Measurements from ENCODE around the gene HOXA6.

The HOXA6 gene

GRCh38 chr7:27152816-27153442 is 5.4 kb upstream of the HOXA6 start:
- peak overlapping the region; percentile 79 for H3K27ac ChIP-seq
- no peak for DNase-seq (ENCODE audit: low read depth, low spot score)

GRCh38 chr7:27151931-27152815 is 4.6 kb upstream of the HOXA6 start, which contains the start of gene HOXA3:
HOXA3 (minus strand) TSS chr7:27152583; CDS start chr7:27110640, 41,943 bp downstream.
- peak within 1 kb of the TSS; percentile 79 for H3K27ac ChIP-seq

GRCh38 chr7:27151341-27151930 is 3.9 kb upstream of the HOXA6 start:
- peak overlapping the region; percentile 79 for H3K27ac ChIP-seq
- DNase-seq (ENCODE audit: low read depth, low spot score), result no peak

More at GRCh38 chr7:27151931-27152815, 4.6 kb upstream of the HOXA6 start, which contains the start of gene HOXA3:
- DNase-seq (ENCODE audit: low read depth, low spot score), result no peak

- peak overlapping the region; percentile 79 for H3K27ac ChIP-seq
- no peak for DNase-seq (ENCODE audit: low read depth, low spot score)
Measured at GRCh38 chr7:27150568-27151340, 3.2 kb upstream of the HOXA6 start.

- DNase-seq (ENCODE audit: low read depth, low spot score), result no peak
- peak overlapping the region; percentile 79 for H3K27ac ChIP-seq
Measured at GRCh38 chr7:27149842-27150567, 2.4 kb upstream of the HOXA6 start.

GRCh38 chr7:27148756-27149641 is 1.4 kb upstream of the HOXA6 start:
- DNase-seq (ENCODE audit: low read depth, low spot score), result no peak
- peak overlapping the region; percentile 79 for H3K27ac ChIP-seq

GRCh38 chr7:27148031-27148755 is 619 bp upstream of the HOXA6 start:
- peak overlapping the region; percentile 79 for H3K27ac ChIP-seq
- DNase-seq (ENCODE audit: low read depth, low spot score), result no peak

DNA sequence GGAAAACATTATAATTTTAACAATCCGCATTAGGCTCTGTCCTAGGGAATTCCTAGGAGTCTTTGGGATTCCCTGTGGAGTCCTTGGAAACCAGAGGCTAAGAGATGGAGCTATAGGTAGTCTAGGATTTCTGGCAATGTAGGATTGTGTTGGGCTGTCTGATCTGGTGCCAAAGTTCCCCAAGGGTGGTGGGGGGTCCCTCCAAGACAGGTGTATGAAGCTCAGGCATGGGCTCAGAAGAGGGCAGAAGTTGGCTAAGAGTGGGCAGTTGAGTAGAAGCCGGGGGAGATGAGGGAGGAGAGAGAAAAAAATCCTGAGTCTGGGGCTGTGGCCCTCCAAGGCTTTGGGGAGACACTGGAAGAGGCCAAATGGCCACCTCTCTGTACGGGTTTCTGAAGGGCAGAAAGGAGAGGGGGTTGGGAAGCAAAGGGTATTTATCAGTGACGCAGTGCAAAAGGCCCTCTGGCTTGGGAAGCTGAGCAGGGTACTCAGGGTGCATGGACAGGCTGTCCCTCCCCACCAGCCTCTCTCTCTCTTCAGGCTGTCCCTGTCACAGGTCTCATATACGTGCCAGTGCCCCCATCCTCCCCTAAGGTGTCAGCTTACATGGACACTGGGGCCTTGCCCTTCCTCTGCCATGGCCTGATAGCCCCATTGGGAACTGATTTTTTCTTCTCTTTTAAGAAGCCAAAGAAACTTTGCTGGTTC is 929 bp downstream of the HOXA6 start:
- H3K27ac ChIP-seq, result peak overlapping the region; percentile 79
- no peak for DNase-seq (ENCODE audit: low read depth, low spot score)

DNA sequence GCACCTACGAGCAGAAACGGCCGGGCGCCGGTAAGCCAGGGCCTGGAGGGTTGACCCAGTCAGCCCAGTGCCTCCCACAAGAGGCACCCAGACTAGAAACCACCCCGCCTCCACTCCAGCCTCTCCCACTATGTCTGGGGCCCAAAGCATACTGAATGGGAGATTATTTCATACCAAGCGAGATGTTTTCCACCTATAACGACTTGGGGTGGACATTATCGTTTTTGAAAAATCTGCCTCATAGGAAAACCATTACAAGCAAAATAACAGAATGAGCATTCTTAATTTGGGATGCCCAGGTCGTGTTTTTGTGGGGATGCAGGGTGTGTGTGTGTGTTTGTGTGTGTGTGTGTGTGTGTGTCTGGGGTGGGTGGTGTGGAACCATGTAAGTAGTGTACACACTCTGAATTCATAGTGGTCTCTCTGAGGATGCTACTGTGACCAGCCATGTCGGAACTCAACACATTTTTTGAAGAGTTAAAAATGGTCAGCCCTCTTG is 1.6 kb downstream of the HOXA6 start:
- no peak overlapping the region for H3K27ac ChIP-seq
- no peak for DNase-seq (ENCODE audit: low read depth, low spot score)

GRCh38 chr7:27145165-27145913 is 2.2 kb downstream of the HOXA6 start:
- no peak for DNase-seq (ENCODE audit: low read depth, low spot score)
- peak overlapping the region; percentile 33 for H3K27ac ChIP-seq

DNA sequence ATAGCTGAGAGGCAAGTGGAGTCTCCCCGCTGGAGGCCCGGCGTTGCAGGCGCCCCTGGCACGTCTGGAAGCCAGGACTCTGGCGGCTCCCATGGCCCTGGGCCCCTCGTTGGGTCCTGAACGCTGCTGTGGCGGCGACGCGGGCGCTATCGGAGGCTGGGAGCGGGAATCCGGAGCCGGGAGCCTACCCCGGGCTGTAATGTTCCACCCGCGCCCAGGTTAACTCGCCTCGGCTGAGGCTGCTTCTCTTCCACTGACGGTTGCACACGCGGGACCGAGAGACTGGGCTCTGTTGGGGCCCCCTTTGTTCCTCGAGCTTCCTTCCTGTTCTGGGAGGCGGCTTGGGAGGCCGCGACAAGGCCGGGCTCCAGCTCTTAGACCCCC is 2.8 kb downstream of the HOXA6 start:
- no peak for DNase-seq (ENCODE audit: low read depth, low spot score)
- H3K27ac ChIP-seq, result peak overlapping the region; percentile 33

DNA sequence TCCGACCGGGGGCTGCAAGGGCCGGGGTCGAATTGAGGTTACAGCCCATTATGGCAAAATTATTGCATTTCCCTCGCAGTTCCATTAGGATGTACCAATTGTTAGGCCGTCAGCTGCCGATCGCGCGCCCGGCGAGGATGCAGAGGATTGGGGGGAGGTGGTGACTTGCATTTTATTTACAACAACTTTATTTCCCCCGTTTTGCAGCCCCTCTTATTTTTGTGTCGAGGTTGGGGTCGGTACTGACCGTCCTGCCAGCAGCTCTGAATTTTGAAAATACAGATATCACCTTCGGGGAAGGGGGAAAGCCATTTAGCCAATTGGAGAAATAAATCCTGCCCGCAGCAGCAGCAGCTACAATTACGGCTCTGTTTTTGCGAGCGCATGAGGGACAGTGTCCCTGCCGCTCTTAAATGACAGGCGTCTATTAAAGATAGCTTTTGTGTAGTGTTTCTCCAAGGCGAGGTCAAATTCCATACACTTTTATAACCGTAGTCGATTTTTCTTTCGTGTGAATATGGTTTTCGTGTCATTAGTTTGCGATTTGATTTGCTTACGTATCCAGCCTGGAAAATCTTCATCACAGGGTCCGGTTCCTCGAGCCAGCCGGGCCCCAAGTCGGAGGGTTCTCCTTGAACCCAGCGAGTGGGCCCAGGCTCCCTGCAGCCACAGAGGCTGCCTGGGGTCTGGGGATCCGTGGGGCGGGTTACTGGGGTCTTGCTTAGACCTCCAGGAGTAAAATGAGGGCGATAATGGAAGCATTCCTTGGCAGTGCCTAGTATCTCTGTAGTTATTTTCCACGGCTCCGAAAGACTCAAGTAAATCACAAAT is 3.4 kb downstream of the HOXA6 start:
- no peak for DNase-seq (ENCODE audit: low read depth, low spot score)
- H3K27ac ChIP-seq, result peak overlapping the region; percentile 33

GRCh38 chr7:27143023-27143949 is 4.3 kb downstream of the HOXA6 start, which contains the start of gene HOXA5:
HOXA5 (minus strand) TSS chr7:27143681; CDS start chr7:27143607, 74 bp downstream.
- peak; percentile 88 for DNase-seq (ENCODE audit: low read depth, low spot score)
- peak within 1 kb of the TSS; percentile 69 for H3K27ac ChIP-seq

DNA sequence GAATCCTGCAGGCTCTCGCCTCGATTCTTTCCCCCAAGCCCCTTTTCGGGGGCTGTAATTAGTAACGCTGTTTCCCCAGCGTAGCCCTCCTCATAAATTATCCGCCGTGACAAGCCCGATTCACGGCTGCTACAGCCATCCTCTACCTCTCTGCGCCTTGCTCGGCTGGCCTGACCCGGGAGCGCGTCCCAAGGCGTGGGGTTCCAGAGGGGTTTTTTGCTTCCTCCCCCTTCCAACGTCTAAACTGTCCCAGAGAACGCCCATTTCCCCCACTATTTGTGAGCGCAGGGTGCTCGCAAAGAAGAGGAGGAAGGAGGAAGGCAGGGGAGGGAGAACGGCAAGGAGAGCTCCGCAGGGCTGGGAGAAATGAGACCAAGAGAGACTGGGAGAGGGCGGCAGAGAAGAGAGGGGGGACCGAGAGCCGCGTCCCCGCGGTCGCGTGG is 5.0 kb downstream of the HOXA6 start:
- H3K27ac ChIP-seq, result peak overlapping the region; percentile 69
- no peak for DNase-seq (ENCODE audit: low read depth, low spot score)

All from epithelial cell of prostate (primary cell).